ENCODE results near the gene LDLRAD1. TPM values are rescaled to one million over a fixed set of nuclear protein-coding genes. Genes with fewer than 3 reads are reported as not detected.
"Not testable (repeated sequence)": the region's sequence is repeated elsewhere in the genome, so short reads cannot be mapped to it uniquely, and the experiment has no call there.

LDLRAD1 gene
- total RNA-seq, 2 donors from 2014 or later: not detected

DNA sequence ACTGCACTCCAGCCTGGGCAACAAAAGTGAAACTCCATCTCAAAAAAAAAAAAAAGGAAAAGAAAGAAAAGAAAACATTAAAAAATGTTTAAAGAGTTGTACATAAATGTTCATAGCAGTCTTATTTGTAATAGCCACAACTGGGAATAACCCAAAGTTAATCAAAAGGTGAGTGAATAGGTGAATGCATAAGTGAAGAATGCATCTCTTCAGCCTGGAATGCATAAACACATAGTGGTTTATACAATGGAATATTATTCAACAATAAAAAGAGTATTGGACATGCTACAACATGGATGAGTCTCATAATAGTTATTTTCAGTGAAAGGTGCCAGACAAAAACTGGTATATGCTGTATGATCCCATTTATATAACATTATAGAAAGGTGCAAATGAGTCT lies 18.1 kb downstream of the LDLRAD1 start:
- H3K9me3 ChIP-seq (ENCODE audit: control insufficient read depth, low read length): peaks cover 26% of the 10 kb centered on the region
- H3K27ac Mint-ChIP-seq: no peak overlapping the region
- H3K4me1 Mint-ChIP-seq: peaks cover 3% of the 10 kb centered on the region
- no peak overlapping the region for H3K27ac ChIP-seq (ENCODE audit: low read depth, low read length)
- H3K4me3 ChIP-seq (ENCODE audit: low read length): no peak overlapping the region
- H3K9ac ChIP-seq (ENCODE audit: extremely low read depth, low read length, poor library complexity, severe bottlenecking): no peak overlapping the region
- no peaks in the 10 kb centered on the region for H3K4me1 ChIP-seq (ENCODE audit: control insufficient read depth, insufficient read depth, low read length)
- H3K27me3 ChIP-seq (ENCODE audit: control insufficient read depth, insufficient read depth, low read length, poor library complexity, severe bottlenecking): no peaks in the 10 kb centered on the region
- peaks cover 4% of the 10 kb centered on the region for H3K27me3 Mint-ChIP-seq (ENCODE audit: insufficient read depth)
- H3K4me3 Mint-ChIP-seq: no peak overlapping the region
- DNase-seq: no peak
- TF ChIP-seq, protein P1, sequence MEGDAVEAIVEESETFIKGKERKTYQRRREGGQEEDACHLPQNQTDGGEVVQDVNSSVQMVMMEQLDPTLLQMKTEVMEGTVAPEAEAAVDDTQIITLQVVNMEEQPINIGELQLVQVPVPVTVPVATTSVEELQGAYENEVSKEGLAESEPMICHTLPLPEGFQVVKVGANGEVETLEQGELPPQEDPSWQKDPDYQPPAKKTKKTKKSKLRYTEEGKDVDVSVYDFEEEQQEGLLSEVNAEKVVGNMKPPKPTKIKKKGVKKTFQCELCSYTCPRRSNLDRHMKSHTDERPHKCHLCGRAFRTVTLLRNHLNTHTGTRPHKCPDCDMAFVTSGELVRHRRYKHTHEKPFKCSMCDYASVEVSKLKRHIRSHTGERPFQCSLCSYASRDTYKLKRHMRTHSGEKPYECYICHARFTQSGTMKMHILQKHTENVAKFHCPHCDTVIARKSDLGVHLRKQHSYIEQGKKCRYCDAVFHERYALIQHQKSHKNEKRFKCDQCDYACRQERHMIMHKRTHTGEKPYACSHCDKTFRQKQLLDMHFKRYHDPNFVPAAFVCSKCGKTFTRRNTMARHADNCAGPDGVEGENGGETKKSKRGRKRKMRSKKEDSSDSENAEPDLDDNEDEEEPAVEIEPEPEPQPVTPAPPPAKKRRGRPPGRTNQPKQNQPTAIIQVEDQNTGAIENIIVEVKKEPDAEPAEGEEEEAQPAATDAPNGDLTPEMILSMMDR (conservative IDR thresholded peaks at IDR 0.05): no peak
- no peaks in the 10 kb centered on the region for H3K36me3 ChIP-seq (ENCODE audit: control insufficient read depth, insufficient read depth, low read length)
- no peaks in the 10 kb centered on the region for H3K36me3 Mint-ChIP-seq (ENCODE audit: low read depth)
- peaks cover 20% of the 10 kb centered on the region for H3K9me3 Mint-ChIP-seq

DNA sequence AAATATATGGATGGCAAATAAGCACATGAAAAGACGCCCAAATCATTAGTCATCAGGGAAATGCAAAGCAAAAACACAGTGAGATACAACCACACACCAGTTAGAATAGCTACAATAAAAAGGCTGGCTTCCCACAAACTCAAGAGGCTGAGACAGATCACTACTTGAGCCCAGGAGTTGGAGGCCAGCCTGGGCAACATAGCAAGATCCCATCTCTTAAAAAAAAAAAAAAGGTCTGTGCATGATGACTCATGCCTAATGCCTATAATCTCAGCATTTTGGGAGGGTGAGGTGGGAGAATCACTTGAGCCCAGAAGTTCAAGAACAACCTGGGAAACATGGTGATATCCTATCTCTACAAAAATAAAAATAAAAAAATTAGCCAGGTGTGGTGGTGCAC lies 19.8 kb downstream of the LDLRAD1 start:
- TF ChIP-seq, protein P1 (conservative IDR thresholded peaks at IDR 0.05): no peak
- Histone ChIP-seq H3K4me1 (ENCODE audit: control insufficient read depth, insufficient read depth, low read length) (no peaks in the 10 kb centered on the region), H3K27me3 (ENCODE audit: control insufficient read depth, insufficient read depth, low read length, poor library complexity, severe bottlenecking) (no peaks in the 10 kb centered on the region), H3K36me3 (ENCODE audit: control insufficient read depth, insufficient read depth, low read length) (no peaks in the 10 kb centered on the region), H3K9ac (ENCODE audit: extremely low read depth, low read length, poor library complexity, severe bottlenecking) (no peak overlapping the region), H3K4me3 (ENCODE audit: low read length) (no peak overlapping the region), H3K27ac (ENCODE audit: low read depth, low read length) (no peak overlapping the region), H3K9me3 (ENCODE audit: control insufficient read depth, low read length) (peaks cover 13% of the 10 kb centered on the region)
- Mint-ChIP-seq H3K9me3 (peaks cover 8% of the 10 kb centered on the region), H3K4me1 (peaks cover 3% of the 10 kb centered on the region), H3K4me3 (no peak overlapping the region), H3K27me3 (ENCODE audit: insufficient read depth) (peaks cover 4% of the 10 kb centered on the region), H3K27ac (no peak overlapping the region), H3K36me3 (ENCODE audit: low read depth) (no peaks in the 10 kb centered on the region)
- 100% methylated on average over 1 of the region's 1 CpG for WGBS, 2 experiments (ENCODE audit: insufficient coverage in 1 of 2, insufficient read length in 1 of 2)
- DNase-seq: no peak

DNA sequence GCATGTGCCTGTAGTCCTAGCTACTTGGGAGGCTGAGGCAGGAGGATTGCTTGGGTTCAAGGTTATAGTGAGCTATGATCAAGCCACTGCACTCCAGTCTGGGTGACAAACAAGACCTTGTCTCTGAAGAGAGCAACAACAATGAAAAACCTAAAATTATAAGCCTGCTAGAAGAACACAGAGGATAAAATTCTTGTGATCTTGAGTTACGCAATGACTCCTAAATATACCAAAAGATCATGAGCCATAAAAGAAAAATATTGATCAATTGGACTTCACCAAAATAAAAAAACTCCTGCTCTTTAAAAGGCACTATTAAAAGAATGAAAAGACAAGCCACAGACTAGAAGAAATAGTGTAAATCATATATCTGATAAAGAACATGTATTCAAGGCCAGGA lies 22.3 kb downstream of the LDLRAD1 start:
- Histone ChIP-seq H3K36me3 (ENCODE audit: control insufficient read depth, insufficient read depth, low read length) (no peaks in the 10 kb centered on the region), H3K9me3 (ENCODE audit: control insufficient read depth, low read length) (no peaks in the 10 kb centered on the region), H3K27me3 (ENCODE audit: control insufficient read depth, insufficient read depth, low read length, poor library complexity, severe bottlenecking) (no peaks in the 10 kb centered on the region), H3K27ac (ENCODE audit: low read depth, low read length) (no peak overlapping the region), H3K4me3 (ENCODE audit: low read length) (no peak overlapping the region), H3K9ac (ENCODE audit: extremely low read depth, low read length, poor library complexity, severe bottlenecking) (no peak overlapping the region), H3K4me1 (ENCODE audit: control insufficient read depth, insufficient read depth, low read length) (no peaks in the 10 kb centered on the region)
- Mint-ChIP-seq H3K36me3 (ENCODE audit: low read depth) (no peaks in the 10 kb centered on the region), H3K27ac (no peak overlapping the region), H3K27me3 (ENCODE audit: insufficient read depth) (peaks cover 4% of the 10 kb centered on the region), H3K4me1 (no peaks in the 10 kb centered on the region), H3K9me3 (no peaks in the 10 kb centered on the region), H3K4me3 (no peak overlapping the region)
- TF ChIP-seq, protein P1 (conservative IDR thresholded peaks at IDR 0.05): no peak
- WGBS, 2 experiments (ENCODE audit: insufficient coverage in 1 of 2, insufficient read length in 1 of 2): 89 to 96% methylated on average over 1 of the region's 1 CpG
- no peak for DNase-seq

DNA sequence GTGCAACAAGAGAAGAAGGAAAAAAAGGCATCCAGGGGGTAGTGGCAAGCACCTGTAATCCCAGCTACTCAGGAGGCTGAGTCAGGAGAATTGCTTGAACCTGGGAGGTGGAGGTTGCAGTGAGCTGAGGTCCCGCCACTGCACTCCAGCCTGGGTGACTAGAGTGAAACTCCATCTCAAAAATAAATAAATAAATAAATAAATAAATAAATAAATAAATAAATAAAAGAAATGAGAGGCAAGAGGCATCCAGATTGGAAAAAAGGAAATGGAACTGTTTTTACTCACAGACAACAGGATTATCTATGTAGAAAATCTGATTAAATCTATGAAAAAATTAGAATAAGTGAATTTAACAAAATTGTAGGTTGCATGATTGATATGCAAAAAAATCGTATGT lies 23.5 kb downstream of the LDLRAD1 start:
- not testable (repeated sequence) for H3K4me1 Mint-ChIP-seq
- 81% methylated on average over 2 of the region's 2 CpGs; no CpG with 5 or more reads in 1 of the 2 experiments for WGBS, 2 experiments (ENCODE audit: insufficient coverage in 1 of 2, insufficient read length in 1 of 2)

More for the DNA sequence above, 23.5 kb downstream of the LDLRAD1 start:
- H3K4me3 ChIP-seq (ENCODE audit: low read length); H3K4me3 Mint-ChIP-seq; H3K27me3 ChIP-seq (ENCODE audit: control insufficient read depth, insufficient read depth, low read length, poor library complexity, severe bottlenecking); H3K4me1 ChIP-seq (ENCODE audit: control insufficient read depth, insufficient read depth, low read length); H3K9me3 Mint-ChIP-seq; H3K27me3 Mint-ChIP-seq (ENCODE audit: insufficient read depth); DNase-seq; H3K27ac ChIP-seq (ENCODE audit: low read depth, low read length); H3K27ac Mint-ChIP-seq; H3K9me3 ChIP-seq (ENCODE audit: control insufficient read depth, low read length); H3K36me3 Mint-ChIP-seq (ENCODE audit: low read depth); H3K36me3 ChIP-seq (ENCODE audit: control insufficient read depth, insufficient read depth, low read length); H3K9ac ChIP-seq (ENCODE audit: extremely low read depth, low read length, poor library complexity, severe bottlenecking): not testable (repeated sequence)
